WTC11 (cell line): ENCODE results near the gene WDPCP. TPM values are rescaled to one million over a fixed set of nuclear protein-coding genes. Genes with fewer than 3 reads are reported as not detected.

Source experiments
- ATAC-seq: fragments of 200-7000 bp; cut with Tn5 transposase; 2 replicates; pipeline ENCODE4 v1.10.0; 2021; ENCODE audit warnings: mild to moderate bottlenecking, moderate library complexity
- CTCF ChIA-PET: fragments of 300-600 bp; sonication (Branson Sonifier 250); formaldehyde crosslinking; loops from one replicate; lab custom pipeline; 2021; ENCODE audit warnings: antibody characterized with exemption; lab: Charles Lee
- POLR2A ChIA-PET: fragments of 350-600 bp; sonication (Branson Sonifier 250); formaldehyde crosslinking; loops from one replicate; lab custom pipeline; 2021; ENCODE audit warnings: antibody characterized with exemption; lab: Charles Lee
- DNase-seq: peaks from one replicate; pipeline ENCODE4 v3.0.0; 2021; ENCODE audit warnings: low spot score
- H3K27ac Mint-ChIP-seq: 2 replicates; pipeline ENCODE4 v1.8.0; 2021; ENCODE audit warnings: mixed read lengths
- H3K27me3 Mint-ChIP-seq: 2 replicates; pipeline ENCODE4 v1.8.0; 2021; ENCODE audit warnings: low read depth, mild to moderate bottlenecking, moderate library complexity, mixed read lengths
- H3K36me3 Mint-ChIP-seq: 2 replicates; pipeline ENCODE4 v1.8.0; 2021; ENCODE audit warnings: mixed read lengths
- H3K4me1 Mint-ChIP-seq: 2 replicates; pipeline ENCODE4 v1.8.0; 2022; ENCODE audit warnings: mixed read lengths
- H3K4me3 Mint-ChIP-seq: 2 replicates; pipeline ENCODE4 v1.8.0; 2021; ENCODE audit warnings: mild to moderate bottlenecking, moderate library complexity, mixed read lengths
- H3K9me3 Mint-ChIP-seq: 2 replicates; pipeline ENCODE4 v1.8.0; 2021; ENCODE audit warnings: mixed read lengths
- AR ChIP-seq: fragments of 250-450 bp; sonication (Bioruptor Pico); IDR thresholded peaks from 2 replicates; pipeline ENCODE4 v1.9.0; 2021; ENCODE audit warnings: mild to moderate bottlenecking
- CDX4 ChIP-seq: fragments of 250-450 bp; sonication (Bioruptor Pico); IDR thresholded peaks from 2 replicates; pipeline ENCODE4 v1.9.0; 2021; ENCODE audit warnings: moderate library complexity, mild to moderate bottlenecking, inconsistent platforms, borderline replicate concordance
- CREM ChIP-seq: sonication (generic); formaldehyde crosslinking; IDR thresholded peaks from 2 replicates; pipeline ENCODE4 v1.8.1; 2022; ENCODE audit warnings: mild to moderate bottlenecking, missing genetic modification reagents, moderate library complexity
- E2F5 ChIP-seq: sonication (generic); formaldehyde crosslinking; IDR thresholded peaks from 2 replicates; pipeline ENCODE4 v1.8.1; 2022; ENCODE audit warnings: mild to moderate bottlenecking, moderate library complexity, missing genetic modification reagents
- ELF4 ChIP-seq: sonication (generic); formaldehyde crosslinking; IDR thresholded peaks from 2 replicates; pipeline ENCODE4 v1.8.1; 2022; ENCODE audit warnings: low read depth, mild to moderate bottlenecking, moderate library complexity, missing genetic modification reagents
- ETV6 ChIP-seq: sonication (generic); formaldehyde crosslinking; IDR thresholded peaks from 2 replicates; pipeline ENCODE4 v1.8.1; 2022; ENCODE audit warnings: mild to moderate bottlenecking, missing genetic modification reagents
- FOXJ3 ChIP-seq: sonication (generic); formaldehyde crosslinking; IDR thresholded peaks from 2 replicates; pipeline ENCODE4 v1.9.0; 2021; ENCODE audit warnings: missing genetic modification reagents, mild to moderate bottlenecking, borderline replicate concordance
- GRHL2 ChIP-seq: fragments of 250-450 bp; sonication (Bioruptor Pico); IDR thresholded peaks from 2 replicates; pipeline ENCODE4 v1.8.0; 2022; ENCODE audit warnings: mild to moderate bottlenecking, moderate library complexity; ENCODE audit not compliant: insufficient replicate concordance, severe bottlenecking
- JAZF1 ChIP-seq: fragments of 250-450 bp; sonication (Bioruptor Pico); IDR thresholded peaks from 2 replicates; pipeline ENCODE4 v1.9.0; 2021; ENCODE audit warnings: moderate library complexity, mild to moderate bottlenecking, inconsistent platforms
- NFYB ChIP-seq: sonication (generic); formaldehyde crosslinking; conservative IDR thresholded peaks from 2 replicates; pipeline ENCODE4 v1.8.0; 2022; ENCODE audit warnings: low read depth, missing genetic modification reagents
- PREB ChIP-seq: sonication (generic); formaldehyde crosslinking; IDR thresholded peaks from 2 replicates; pipeline ENCODE4 v1.8.1; 2022; ENCODE audit warnings: mild to moderate bottlenecking, missing genetic modification reagents, moderate library complexity, borderline replicate concordance
- PRRX2 ChIP-seq: fragments of 250-450 bp; sonication (Bioruptor Pico); IDR thresholded peaks from 2 replicates; pipeline ENCODE4 v1.8.0; 2021; ENCODE audit warnings: mild to moderate bottlenecking
- SOX15 ChIP-seq: fragments of 250-450 bp; sonication (Bioruptor Pico); IDR thresholded peaks from 2 replicates; pipeline ENCODE4 v1.9.0; 2021; ENCODE audit warnings: mild to moderate bottlenecking
- TEAD1 ChIP-seq: sonication (generic); formaldehyde crosslinking; IDR thresholded peaks from 2 replicates; pipeline ENCODE4 v1.8.0; 2022; ENCODE audit warnings: mild to moderate bottlenecking, missing genetic modification reagents
- ZBTB43 ChIP-seq: sonication (generic); formaldehyde crosslinking; IDR thresholded peaks from 2 replicates; pipeline ENCODE4 v1.8.1; 2023; ENCODE audit warnings: mild to moderate bottlenecking, missing genetic modification reagents
- ZNF138 ChIP-seq: sonication (generic); formaldehyde crosslinking; conservative IDR thresholded peaks from 2 replicates; pipeline ENCODE4 v1.8.1; 2022; ENCODE audit warnings: mild to moderate bottlenecking, moderate library complexity, missing genetic modification reagents
- ZNF281 ChIP-seq: sonication (generic); formaldehyde crosslinking; IDR thresholded peaks from 2 replicates; pipeline ENCODE4 v1.8.0; 2023; ENCODE audit warnings: mild to moderate bottlenecking, missing genetic modification reagents
- ZNF396 ChIP-seq: fragments of 250-450 bp; sonication (Bioruptor Pico); IDR thresholded peaks from 2 replicates; pipeline ENCODE4 v1.8.0; 2021; ENCODE audit warnings: mild to moderate bottlenecking, moderate library complexity, borderline replicate concordance
- ZNF416 ChIP-seq: fragments of 250-450 bp; sonication (Bioruptor Pico); IDR thresholded peaks from 2 replicates; pipeline ENCODE4 v1.9.0; 2021; ENCODE audit warnings: mild to moderate bottlenecking, inconsistent platforms
- ZNF512 ChIP-seq: sonication (generic); formaldehyde crosslinking; IDR thresholded peaks from 2 replicates; pipeline ENCODE4 v1.8.1; 2022; ENCODE audit warnings: missing genetic modification reagents, borderline replicate concordance
- ZNF671 ChIP-seq: fragments of 250-450 bp; sonication (Bioruptor Pico); IDR thresholded peaks from 2 replicates; pipeline ENCODE4 v1.8.0; 2021; ENCODE audit warnings: mild to moderate bottlenecking
- ZSCAN18 ChIP-seq: fragments of 250-450 bp; sonication (Bioruptor Pico); IDR thresholded peaks from 2 replicates; pipeline ENCODE4 v2.1.2; 2022; ENCODE audit warnings: mild to moderate bottlenecking, moderate library complexity
- total RNA-seq: library from RNA; stranded (reverse); gene quantifications from 3 replicates; pipeline ENCODE4 v1.2.3, GENCODE V29; 2021

The WDPCP gene
- total RNA-seq, 1 experiment from 2014 or later = 10.9 TPM

- Mint-ChIP-seq H3K27ac (no peak overlapping the region), H3K36me3 (peaks cover 12% of the 10 kb centered on the region), H3K9me3 (peaks cover 36% of the 10 kb centered on the region), H3K27me3 (no peaks in the 10 kb centered on the region; the same call in 1 of the 2 replicates), H3K4me1 (no peaks in the 10 kb centered on the region), H3K4me3 (no peak overlapping the region)
- DNase-seq = no peak
- POLR2A ChIA-PET = interaction anchor here (0.6 kb wide), 1 partner anchor 174 kb away, joined by 4 read pairs; no protein-coding TSS in a partner anchor
- ATAC-seq = no peak
- CTCF ChIA-PET = no interaction called here
- no peak for TF ChIP-seq ZNF281
- TF ChIP-seq CREM (CRISPR knock-in tag) = no peak
- TF ChIP-seq CDX4 (CRISPR knock-in tag) = no peak
- no peak for TF ChIP-seq ELF4 (CRISPR knock-in tag)
- TF ChIP-seq JAZF1 = no peak
- no peak for TF ChIP-seq NFYB
- no peak for TF ChIP-seq GRHL2 (CRISPR knock-in tag)
- no peak for TF ChIP-seq PRRX2 (CRISPR knock-in tag)
- TF ChIP-seq AR = no peak
- TF ChIP-seq TEAD1 (CRISPR knock-in tag) = no peak
- TF ChIP-seq ZNF671 (CRISPR knock-in tag) = no peak
- TF ChIP-seq ZNF512 (CRISPR knock-in tag) = no peak
- no peak for TF ChIP-seq ZNF416 (CRISPR knock-in tag)
- no peak for TF ChIP-seq FOXJ3 (CRISPR knock-in tag)
- TF ChIP-seq, all 79 proteins: peak for 0
These were observed 486.3 kb downstream of the WDPCP start for GRCh38 chr2:63101954-63102353.

GRCh38 chr2:63099032-63099431, 489.2 kb downstream of the WDPCP start:
- POLR2A ChIA-PET = no interaction called here
- H3K27me3 Mint-ChIP-seq = no peaks in the 10 kb centered on the region
- H3K36me3 Mint-ChIP-seq = no peaks in the 10 kb centered on the region
- no peaks in the 10 kb centered on the region for H3K4me1 Mint-ChIP-seq
- ATAC-seq (no peak), DNase-seq (no peak)
- H3K4me3 Mint-ChIP-seq = no peak overlapping the region
- CTCF ChIA-PET = interaction anchor here (1.0 kb wide), 1 partner anchor 389 kb away, joined by 3 read pairs; no protein-coding TSS in a partner anchor
- no peak overlapping the region for H3K27ac Mint-ChIP-seq
- peaks cover 15% of the 10 kb centered on the region for H3K9me3 Mint-ChIP-seq
- TF ChIP-seq E2F5 (CRISPR knock-in tag) = no peak
- TF ChIP-seq ZNF138 = no peak
- no peak for TF ChIP-seq ZBTB43
- TF ChIP-seq NFYB = no peak
- no peak for TF ChIP-seq ETV6 (CRISPR knock-in tag)
- no peak for TF ChIP-seq ZSCAN18 (CRISPR knock-in tag)
- TF ChIP-seq ZNF396 (CRISPR knock-in tag) = no peak
- TF ChIP-seq SOX15 (CRISPR knock-in tag) = no peak
- TF ChIP-seq PREB (CRISPR knock-in tag) = no peak
